ENCODE measurements around the gene YY1.
"Not testable (repeated sequence)": the region's sequence is repeated elsewhere in the genome, so short reads cannot be mapped to it uniquely, and the experiment has no call there.

YY1 gene

DNA sequence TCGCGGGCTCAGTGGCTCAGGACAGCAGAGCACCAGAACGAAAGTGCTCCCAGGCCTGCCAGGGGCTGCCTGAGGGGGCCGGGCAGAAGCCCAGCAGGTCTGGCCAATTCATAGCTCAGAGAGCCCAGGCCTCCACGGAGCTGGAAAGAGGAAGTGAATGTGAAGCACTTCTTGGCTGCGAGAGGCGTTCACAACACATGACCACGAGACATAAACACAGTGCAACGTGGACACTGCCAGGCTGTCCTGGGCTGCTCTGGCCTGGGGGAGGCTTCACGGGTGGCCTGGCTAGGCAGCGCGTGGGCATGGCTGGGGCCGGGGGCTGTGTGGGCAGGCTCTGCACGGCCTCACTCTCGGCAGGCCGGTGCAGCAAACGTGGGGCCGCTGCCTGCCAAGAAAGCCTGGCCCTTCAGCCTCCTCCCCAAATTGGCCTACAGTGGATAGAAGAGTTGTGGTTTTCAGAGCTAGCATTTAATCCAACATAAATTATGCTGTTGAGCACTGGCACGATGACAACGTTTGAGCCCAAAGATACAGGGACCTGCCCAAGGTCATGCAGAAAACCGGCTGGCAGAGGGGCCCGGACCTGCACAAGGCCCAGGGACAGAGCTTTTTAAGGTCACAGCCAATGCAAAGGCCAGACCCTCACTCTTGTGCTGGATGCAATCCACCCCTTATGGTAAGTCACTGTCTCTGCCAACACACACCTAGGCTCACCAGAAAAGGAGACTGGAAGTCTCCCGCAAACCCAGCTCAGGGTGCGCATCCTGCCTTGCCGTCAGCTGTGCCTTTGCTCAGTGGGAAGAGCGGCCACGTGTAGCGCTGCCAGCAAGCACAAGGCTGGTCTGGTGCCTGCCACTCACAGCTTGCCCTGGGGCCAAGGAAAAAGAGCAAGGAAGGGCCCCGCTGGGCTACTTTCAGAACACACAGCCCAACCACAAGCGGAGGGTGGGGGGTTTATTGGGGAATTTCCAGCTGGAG is 58.7 kb downstream of the YY1 start:
- DNase-seq, result no peak

DNA sequence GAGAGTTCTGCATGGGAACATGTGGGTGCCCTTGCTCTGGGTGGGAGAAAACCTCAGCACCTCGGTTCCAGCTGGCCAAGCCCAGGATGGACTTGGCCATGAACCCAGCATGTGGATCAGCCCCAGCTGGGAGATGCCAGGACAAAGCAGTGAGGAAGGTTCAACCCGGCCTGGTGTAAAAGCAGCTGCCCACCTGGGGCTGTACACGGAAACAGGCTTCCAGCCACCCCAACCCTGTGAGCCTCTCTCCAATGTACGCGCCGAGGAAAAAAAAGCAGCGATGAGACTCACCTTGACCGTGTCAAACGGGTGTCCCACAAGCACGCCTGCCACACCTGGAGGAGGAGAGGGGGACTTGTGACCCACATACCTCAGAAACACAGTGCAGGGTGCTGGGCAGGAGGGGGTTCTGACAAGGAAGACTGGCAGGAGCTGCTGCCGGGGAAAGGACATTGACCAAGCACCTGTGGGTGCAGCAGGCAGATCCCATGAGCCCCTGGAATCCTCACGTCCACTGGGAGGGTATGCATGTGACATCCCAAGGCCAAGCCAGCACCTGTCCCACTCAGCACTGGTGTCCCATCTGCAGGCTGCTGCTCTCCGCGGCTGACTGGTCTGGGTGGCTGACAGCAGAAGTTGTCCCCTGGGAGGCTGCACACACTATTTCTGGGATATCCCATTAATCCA is 59.8 kb downstream of the YY1 start:
- no peak for DNase-seq

DNA sequence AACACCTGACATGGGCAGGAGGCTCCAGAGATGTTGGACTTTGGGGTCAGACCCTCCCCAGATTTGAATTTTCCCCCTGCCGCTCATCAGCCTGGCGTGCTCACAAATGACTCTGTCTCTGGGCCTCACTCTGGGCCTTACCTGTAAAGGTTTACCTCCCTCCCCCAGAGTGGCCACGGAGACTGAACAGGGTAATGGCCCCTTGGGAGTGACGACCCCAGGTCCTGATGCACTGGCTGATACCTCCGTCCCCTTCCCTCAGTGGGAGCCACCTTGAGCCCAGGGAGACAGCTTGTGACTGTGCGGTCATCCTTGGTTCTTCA is 60.3 kb downstream of the YY1 start:
- DNase-seq, result no peak

DNA sequence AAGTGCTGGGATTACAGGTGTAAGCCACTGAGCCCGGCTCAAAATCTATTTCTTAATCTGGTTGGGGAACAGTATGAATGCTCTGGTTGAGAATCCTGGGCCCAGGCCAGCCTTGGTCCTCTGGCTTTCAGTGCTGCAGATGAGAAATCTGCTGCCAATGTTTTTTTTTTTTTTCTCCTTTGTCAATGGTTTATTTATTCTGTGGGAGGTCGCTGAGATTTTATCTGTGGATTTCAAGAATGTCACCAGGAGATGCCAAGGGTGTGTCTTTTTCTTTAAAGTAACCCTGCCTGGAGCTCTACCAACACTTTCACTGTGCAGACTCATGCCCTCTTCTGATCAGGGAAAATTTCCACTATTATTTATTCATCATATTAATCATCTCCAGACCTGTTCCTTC is 63.7 kb downstream of the YY1 start:
- no peak for DNase-seq

DNA sequence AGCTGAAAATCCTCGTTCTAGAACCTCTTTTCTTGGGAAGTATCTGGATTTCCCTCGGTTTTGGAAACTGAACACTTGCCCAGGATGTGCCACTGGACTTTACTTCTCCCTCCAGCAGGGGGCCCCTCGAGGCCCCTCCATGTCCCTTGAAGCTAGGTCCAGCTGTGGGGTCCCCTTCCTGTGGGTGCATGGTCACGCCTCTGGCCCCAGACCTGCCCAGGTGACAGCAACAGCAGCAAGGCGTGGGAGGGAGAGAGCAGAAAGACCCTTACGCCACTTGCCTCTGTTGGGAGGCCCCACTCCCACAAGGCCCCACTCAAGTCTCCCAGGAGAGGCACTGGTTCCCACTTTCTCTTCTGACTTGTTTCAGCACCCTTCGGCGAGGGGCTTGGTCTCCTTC is 64.2 kb downstream of the YY1 start:
- DNase-seq, result no peak

DNA sequence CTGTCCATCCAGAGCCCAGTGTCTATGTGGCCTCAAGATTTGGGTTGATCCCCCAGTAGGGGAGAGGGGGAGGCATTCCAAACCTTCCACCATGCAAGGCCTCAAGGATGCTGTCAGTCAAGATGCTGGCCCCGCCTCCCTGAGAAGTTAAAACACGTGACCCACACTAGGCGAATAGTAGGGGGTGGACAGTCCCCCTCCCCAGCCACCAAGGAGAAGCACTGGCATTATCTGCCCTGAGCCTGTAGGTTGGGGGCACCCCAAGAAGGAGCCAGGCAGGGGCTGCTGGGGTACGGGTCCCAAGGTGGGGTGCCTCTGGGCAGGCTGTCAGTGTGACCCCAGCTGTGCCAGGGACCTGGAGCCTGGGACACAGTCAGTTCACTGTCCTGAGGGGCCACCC is 65.0 kb downstream of the YY1 start:
- no peak for DNase-seq

DNA sequence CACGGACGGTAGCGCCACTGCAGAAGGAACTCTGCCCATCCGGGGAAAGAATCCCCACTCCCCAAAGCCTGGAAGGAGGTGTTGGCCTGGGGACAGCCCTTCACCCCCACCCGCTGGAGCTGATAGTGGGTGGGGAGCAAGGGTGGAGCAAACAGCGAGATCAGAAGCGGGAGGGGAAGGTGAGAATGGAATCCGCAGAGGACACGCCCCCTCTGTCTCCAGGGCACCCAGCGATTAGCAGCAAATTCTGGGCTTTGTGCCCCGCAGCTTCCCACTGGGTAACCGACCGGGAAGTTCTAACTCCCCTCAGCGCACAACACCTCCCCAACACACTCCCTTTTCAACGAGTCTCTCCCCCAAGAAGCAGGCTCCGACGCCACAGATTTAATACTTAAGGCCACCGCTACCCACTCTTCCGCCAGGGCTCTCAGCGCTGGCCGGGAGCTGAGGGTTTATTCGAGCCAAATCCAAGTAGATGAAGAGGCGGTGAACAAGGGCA is 65.9 kb downstream of the YY1 start:
- DNase-seq, result peak; percentile 39

DNA sequence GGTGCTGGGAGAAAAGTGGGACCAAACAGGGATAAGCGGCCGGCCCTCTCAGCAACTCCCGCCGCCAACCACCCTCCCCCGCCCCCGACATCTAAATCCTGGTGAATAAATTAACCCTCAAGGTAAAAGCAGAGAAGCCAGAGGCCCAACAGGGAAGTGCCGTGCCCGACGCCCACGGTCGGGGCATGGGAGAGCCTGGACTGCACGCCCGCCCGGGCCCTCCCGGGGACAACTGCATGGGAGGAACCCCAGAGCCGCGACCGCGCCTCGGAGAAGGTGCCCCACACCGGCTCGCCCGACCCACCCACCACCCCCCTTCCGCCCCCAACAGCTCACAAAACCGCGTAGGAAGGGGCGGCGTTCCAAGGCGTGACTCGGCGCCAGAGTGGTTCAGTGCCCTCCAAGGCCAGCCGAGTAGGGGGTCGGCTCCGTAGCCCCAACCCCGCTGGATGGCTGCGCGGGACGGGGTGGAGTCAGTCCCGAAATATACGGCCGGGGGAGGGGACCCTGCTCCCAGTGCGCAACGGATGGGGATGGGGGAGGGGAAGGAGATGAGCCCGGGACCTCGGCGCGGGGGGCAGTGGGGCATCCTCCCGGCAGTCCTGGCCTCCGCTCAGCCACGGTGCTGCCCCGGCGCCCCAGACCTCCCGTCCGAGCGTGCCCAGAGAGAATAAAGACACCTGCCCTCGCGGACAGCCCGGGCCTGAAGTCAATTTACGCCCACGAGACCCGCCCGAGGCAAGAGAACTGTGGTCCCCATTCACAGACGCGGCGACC is 66.6 kb downstream of the YY1 start:
- DNase-seq, result no peak

DNA sequence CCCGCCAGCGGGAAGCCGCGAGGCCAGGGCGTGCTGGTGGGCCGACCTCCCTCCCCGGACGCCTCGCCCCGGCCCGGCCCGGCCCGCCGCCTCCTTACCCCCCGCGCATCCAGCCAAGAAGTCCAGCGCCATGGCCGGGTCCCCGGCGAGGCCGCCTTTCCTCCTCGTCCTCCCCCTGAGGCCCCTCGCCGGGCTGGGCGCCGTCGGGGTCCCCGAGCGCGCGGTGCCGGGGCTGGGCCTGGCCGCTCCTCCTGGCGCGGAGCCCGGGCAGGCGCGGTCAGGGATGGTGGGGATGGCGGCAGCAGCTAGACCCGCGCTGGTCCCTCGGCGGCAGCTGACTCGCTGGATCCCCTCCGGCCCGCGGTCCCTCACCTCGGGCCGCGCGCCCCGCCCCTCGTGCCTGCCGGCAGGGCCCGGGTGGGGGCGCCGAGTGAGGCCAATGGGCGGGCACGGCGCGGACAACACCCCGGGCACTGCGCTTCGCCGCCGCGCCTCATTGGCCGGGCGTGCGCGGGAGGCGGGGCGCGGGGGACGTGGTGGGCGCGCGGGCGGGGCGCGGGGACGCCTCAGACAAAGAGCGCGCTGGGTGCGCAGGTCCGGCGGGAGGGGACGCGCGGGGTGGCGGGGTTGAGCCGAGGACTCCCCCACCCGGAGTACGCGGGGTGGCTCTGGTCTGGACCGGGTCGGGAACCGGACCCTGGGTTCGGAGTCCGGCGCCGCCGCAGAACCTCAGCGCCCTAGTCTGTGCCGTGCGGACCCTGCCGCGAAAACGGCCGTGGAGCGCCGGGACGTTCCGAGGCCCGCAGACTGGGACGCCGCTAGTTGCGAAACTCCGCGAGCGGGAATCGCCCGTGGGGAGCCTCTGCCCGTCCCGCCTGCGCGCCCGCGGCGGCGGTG is 67.4 kb downstream of the YY1 start, which contains the start of gene SLC25A29:
Gene SLC25A29 (minus strand): TSS at position 344 of the 897 bp plus-strand sequence. CDS start 212 bp downstream, at position 132.
- DNase-seq, result peak; percentile 96

DNA sequence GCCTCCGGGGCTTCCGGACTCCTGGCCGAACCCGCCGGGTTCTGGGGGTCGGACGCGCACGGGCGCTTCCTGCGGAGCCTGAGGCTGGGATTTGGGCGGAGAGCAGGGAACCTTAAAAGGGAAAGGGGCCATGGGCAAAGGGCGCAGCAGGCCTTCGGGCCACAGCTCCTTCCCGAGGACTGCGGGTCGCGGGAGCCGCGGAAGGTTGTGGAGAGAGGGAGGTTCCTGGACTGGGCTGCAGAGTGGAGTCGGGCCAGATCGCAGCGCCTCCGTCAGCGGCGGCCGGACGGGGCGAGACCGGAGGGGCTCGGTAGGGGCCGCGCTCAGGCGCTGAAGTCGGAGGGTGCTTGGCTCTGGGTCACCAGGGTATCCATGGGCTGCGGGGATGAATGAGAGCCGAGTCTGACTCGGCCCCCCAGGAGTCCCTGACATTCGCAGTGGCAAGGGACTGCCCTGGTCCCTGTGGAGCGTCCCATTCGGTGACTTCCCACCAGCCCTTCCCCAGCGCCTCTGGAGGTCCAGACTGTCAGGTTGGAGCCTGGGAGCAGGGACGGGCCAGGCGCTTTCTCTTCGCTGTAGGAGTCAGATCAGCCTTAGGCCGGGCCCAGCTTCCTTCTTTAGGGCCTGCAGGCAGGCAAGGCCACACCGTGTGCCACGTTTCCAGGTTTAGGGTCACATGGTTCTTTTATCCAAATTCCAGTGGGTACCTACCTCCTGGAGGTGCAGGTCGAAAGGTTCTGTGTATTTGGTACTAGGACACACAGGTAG is 68.2 kb downstream of the YY1 start:
- no peak for DNase-seq

DNA sequence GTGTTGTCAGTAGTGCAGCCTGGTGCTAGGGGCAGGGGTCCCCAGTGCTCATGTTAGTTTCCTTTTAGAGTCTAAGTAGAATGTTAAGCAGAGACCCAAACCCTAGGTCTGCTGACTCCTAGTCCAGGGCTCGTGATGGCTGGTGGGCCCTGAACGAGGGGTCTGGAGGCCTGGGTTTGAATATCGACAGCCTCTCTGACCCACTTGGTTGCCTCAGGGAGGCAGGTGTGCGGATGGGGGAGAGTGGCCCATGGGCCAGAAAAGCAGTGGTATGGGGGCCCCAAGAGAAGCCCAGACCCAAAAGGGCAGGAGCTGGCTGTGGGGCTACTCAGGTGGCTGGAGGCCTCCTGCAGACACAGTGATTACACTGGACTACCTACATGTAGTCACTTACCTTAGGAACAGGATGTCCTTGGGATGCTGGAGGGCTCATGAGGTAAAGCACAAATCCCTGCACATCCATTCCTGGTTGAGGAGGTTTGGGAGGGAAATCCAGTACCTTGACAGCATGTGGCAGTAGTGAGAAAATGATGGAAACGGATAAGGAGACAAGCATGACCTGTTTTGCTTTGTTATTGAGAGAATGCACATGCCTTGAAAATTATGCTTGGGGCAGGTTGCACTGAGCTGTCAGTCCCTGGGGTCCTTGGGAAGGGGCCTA is 69.0 kb downstream of the YY1 start:
- DNase-seq, result no peak

DNA sequence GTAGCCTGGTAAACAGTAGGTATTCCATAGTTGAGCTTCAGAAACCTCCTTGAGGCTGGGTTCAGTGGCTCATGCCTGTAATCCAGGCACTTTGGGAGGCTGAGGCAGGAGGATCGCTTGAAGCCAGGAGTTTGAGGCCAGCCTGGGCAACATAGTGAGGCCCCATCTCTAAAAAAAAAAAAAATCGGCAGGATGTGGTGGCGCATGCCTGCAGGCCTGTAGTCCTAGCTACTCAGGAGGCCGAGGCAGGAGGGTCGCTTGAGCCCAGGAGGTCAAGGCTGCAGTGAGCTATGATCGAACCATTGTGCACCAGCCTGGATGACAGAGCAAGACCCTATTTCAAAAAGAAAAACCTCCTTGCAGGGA is 69.5 kb downstream of the YY1 start:
- not testable (repeated sequence) for DNase-seq

DNA sequence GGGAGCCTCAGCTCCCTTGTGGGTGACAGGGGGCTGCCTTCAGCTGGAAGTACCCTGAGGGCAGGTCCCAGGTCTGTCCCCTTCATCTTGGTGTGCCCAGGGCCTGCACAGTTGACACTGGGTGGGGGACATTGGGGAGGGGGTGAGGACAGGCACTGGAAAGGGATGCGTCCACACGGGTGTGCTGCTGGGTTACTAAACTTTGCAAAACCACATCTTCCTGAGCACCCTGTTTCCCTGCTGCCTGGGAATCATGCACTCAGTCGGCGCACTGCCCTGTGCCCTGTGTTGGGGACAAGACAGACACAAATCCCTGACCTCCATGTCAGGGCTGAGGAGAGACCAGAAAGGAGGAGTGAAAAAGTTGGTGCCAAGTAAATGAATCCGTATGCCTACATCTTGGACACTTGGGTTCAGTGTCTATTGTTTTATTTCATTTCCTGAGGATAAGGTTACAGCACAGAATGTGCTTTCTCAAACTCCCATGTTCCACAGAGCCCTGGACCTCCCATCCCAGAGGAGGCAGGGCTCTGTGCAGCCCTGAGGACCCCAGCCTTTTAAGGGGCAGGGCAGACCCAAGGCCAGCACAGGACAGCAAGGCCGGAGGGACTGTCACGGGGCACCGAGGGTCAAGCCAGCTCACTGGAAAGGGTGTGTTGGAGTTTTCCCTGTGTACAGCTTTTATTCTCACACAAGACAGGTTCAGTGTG is 70.2 kb downstream of the YY1 start:
- DNase-seq, result no peak

DNA sequence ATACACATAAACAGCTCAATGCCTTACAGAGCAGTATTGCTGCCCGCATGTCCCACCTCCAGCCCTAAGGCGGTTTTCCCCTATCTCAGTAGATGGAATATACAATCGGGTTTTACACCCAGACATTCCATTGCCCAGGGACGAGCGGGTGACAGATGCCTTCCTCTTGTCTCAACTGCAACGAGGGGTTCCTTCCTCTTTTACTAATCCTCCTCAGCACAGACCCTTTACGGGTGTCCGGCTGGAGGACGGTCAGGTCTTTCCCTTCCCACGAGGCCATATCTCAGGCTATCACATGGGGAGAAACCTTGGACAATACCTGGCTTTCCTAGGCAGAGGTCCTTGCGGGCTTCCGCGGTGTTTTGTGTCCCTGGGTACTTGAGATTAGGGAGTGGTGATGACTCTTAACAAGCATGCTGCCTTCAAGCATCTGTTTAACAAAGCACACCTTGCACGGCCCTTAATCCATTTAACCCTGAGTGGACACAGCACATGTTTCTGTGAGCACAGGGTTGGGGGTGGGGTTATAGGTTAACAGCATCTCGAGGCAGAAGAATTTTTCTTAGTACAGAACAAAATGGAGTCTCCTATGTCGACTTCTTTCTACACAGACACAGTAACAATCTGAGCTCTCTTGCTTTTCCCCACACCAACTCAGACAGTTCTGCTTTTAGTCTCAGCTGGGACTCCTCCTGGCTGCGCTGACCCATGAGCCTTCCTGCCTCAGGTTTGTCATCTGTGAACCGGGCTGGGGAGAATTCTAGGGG is 73.3 kb downstream of the YY1 start:
- DNase-seq, result not testable (repeated sequence)

DNA sequence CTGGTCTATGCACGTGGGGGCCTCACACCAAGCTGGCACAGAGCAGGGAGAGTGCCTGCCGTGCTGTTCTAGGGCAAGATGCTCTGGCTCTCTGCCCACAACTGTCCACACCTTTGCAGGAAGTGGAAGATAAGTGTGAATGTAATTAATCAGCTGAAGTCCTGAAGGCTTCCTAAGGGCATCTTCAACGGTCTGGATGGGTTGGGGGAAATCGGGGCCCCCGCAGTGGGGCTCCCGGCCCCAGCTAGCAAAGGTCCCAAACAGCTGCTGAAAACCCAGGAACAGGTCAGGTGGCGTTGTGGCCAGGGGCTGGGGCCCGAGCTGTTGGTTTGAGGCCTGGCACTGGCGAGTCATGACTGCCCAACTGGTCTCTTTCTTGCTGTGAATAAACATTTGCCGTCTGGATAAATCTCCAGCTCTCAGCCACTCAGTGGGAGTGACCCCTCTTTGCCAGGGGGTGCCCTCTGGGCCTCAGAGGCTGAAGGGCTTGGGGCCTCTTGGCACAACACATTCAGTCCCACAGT is 74.0 kb downstream of the YY1 start:
- DNase-seq, result no peak

DNA sequence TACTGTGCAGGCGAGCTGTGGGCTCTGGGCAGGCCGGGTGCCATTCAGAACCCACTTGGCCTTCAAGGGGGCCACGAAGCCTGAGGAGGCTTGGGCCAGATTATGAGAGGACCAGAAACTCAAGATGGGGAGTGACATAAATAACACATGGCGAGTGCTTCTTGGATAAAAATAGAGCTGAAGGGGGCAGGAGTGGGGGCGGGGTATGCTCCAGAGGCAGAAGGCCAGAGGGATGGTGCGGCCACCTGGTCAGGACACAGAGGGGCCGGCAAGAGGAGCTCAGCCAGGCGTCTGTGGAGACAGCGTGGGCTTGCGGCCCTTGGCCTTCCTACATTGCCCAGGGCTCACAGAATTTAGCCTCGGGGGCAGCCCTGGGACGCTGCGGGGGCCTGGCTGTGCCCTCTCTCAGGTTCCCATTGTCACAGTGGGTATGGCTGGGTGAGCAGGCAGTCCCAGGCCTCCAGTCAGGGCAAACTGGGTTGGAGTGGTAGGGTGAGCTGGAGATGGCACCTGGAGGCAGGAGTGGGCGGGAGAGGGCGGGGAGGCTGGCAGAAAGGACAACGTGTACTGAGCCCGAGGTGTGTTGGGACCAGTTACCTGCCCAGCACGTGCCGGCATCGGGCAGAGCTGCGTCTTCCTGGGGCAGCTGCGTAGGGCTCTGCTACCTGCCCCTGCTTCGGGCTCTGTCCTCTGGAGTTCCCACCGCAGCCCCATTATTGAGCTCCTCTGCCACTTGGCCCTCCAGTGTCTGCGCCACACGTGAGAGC is 74.7 kb downstream of the YY1 start:
- no peak for DNase-seq

DNA sequence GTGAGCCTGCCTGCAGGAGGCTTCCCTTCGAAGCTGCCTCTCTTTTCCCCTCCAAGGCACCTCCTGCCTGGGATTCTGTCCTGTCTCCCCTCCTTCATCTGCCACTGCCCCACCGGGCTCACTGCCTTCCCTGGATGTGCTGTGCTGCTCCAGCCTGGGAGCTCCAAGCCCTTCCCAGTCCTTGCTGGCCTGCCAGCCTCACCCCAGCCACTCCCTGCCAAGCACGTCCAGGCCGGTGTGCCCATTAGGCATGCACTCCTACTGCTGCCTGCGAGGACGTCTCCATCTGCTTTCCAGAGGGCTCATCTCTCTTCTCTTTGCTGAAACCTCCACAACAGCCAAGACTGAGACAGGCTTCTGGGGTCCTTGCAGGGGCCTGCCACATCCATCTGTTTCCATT is 75.8 kb downstream of the YY1 start:
- no peak for DNase-seq

DNA sequence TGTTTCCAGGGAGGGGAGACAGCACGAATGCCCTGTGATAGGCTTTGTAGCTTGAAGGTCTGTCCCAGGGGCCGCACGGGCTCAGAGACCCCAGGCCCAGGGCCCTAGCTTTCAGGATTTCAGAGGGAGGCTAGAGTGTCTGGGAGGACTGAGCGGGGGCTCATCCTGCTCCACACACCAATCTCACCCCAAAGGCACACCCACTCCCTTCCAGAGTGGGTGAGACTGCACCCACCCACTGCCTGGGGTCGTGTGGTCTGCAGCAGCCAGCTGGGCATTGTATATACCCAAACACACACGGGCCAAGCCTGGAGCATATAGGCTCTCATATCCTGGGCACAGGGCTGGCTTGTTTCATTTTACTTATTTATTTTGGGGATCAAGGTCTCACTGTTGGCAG is 78.4 kb downstream of the YY1 start:
- no peak for DNase-seq

Data from NCI-H2171 (cell line).